Right lung (tissue), 5 donors: Measurements from ENCODE around the gene KYNU. TPM values are rescaled to one million over a fixed set of nuclear protein-coding genes. Genes with fewer than 3 reads are reported as not detected.
"Not testable (repeated sequence)": the region's sequence is repeated elsewhere in the genome, so short reads cannot be mapped to it uniquely, and the experiment has no call there.

ENCODE experiments used
- DNase-seq, 2 donors: peaks; one replicate each; pipeline ENCODE4 v3.0.0-alpha.2; 2013
- polyA plus RNA-seq, 5 donors: library from polyadenylated mRNA; unstranded; fragments of 120-200 nt; gene quantifications; one replicate each; pipeline versions ENCODE4 v1.2.1 to v1.2.3, GENCODE V29; 2013; ENCODE audit warnings: inconsistent platforms in 1 of 5, low replicate concordance in 1 of 5; ENCODE audit not compliant: insufficient read length in 5 of 5, insufficient read depth in 1 of 5

Gene KYNU
- polyA plus RNA-seq, 5 donors: 0.56 to 1.1 (median 0.67) TPM

- DNase-seq: no peak
Observed at GRCh38 chr2:143001501-143001900, 124.0 kb downstream of the KYNU start.

- peak in 1 of 2 donors; percentile 17 for DNase-seq
Observed at GRCh38 chr2:143015656-143016055, 138.2 kb downstream of the KYNU start.

DNA sequence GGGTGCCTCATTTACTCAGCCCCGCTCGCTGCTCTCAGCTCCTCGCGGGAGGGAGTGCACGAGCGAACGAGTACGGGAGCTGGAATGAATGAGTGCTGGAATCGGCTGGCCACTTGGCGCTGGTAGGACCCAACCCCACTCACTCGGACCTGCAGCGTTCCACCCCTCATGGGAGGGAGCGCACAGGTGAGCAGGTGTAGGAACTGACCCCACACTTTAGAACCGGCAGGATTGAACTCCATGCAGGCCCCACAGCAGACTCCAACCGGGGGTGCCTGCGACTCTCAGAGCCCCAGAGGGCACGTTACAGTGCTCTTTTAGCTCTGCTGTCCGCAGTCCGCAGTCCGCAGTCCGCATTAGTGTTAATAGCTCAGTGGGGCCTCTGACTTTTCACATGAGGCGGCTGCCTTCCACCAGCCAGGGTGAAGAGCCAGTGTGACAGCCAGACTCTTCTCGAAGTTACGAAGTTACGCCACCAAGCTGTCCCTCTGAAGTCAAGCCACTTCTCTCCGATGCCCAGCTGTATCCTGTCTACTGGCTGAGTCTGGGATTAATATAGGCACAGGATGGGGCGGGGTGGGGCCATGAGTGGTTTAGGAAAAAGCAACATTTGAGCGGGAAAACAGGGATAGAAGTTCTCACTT, 149.1 kb downstream of the KYNU start:
- peak in 1 of 2 donors; percentile 28 for DNase-seq

GRCh38 chr2:143029141-143029540, 151.7 kb downstream of the KYNU start:
- DNase-seq: no peak

GRCh38 chr2:143030127-143030526, 152.7 kb downstream of the KYNU start:
- no peak for DNase-seq

DNA sequence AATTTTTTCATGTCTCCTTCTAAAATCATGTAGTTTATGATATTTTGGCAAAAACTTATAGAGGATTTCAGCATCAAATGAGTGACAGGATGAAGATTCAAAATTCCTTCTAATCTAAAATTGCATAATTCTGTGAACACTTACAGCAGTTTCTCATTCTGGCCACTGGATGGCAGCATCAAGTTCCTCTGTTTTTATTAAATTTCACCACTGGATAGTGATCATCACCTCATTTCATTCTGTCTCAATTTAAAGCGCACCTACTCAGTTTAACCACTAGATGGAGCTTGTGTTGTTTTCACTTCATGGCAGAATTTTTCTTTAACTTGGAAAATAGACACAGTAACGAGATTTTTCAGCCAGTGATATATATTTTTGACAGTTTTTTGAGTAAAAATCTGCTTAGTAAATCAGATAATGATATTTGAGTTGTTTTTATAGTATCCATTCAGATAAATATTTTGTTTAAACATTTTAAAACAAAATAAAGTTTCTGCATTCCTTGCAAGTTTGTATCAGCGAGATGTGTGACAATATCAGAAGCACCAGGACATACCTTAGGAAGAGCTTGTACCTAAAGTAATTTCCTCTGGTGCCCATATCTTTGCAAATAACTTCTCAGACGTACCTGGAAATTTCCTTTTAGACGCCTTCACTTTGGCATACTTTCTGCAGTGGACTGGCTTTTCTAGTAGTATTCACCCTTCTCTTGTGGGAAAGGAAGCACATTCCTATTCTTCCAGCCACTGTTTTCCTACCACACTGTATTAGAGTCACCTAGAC, 157.0 kb downstream of the KYNU start:
- DNase-seq: peak; percentile 69 to 79

DNA sequence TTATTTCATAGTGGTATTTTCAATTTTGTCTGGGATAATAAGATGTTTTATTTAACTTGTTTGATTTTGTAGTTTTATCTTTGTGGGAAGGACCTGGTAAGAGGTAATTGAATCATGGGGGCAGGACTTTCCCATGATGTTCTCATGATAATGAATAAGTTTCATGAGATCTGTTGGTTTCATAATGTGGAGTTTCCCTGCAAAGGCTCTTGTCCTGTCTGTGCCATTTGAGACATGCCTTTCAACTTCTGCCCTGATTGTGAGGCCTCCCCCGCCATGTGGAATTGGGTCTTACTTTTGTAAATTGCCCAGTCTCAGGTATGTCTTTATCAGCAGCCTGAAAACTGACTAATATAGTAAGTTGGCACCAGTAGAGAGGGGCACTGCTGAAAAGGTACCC, 174.0 kb downstream of the KYNU start:
- no peak for DNase-seq

DNA sequence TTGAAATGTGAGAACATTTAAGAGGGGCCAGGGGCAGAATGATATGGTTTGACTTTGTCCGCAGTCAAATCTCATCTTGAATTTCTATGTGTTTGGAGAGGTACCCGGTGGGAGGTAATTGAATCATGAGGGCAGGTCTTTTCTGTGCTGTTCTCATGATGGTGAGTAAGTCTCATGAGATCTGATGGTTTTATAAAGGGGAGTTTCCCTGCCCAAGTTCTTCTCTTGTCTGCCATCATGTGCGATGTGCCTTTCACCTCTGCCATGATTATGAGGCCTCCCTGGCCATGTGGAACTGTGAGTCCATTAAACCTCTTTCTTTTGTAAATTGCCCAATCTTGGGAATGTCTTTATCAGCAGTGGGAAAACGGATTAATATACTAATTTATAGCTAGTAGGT, 176.0 kb downstream of the KYNU start:
- not testable (repeated sequence) for DNase-seq

- DNase-seq: no peak
Observed at GRCh38 chr2:143056550-143056949, 179.1 kb downstream of the KYNU start.

GRCh38 chr2:143058851-143059250, 181.4 kb downstream of the KYNU start:
- DNase-seq: peak; percentile 8 to 13

DNA sequence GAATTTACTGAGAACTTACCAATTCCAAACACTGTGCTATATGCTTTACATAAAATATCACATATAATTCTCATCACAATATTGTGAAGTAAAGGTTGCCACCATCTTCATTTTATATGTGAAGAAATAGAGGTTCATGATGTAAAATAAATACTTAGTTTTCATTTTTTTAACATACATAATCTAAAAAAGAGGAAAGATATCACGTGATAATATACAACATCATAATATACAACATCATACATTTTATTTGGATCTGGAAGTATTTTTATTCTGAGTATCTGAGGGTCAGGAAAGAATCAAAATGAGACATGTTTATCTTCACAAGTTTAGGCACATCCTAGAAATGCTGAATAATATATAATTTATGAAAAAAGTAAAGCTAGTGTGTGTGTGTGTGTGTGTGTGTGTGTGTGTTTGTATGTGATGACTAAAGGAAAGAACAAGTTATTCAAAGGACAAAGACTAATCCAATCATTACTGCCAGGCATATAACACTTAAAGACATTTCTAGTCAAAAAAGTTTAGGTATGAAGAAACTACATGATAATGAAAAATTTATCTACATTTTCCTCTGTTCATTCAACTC, 186.2 kb downstream of the KYNU start:
- no peak for DNase-seq

DNA sequence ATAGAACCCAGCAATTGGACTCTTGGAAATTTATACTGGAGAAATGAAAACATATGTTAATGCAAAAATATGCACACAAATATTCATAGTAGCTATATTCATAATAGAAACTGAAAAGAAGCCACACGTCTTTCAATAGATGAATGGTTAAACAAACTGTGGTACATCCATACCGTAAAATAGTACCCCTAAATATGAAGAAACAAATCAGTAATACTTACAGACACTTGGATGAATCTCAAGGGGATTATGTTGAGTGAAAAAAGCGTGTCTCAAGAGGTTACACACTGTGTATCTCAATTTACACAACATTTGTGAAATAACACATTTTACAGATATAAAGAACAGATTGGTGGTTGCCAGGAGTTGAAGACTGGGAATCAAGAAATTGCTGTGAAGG, 190.6 kb downstream of the KYNU start:
- DNase-seq: no peak

DNA sequence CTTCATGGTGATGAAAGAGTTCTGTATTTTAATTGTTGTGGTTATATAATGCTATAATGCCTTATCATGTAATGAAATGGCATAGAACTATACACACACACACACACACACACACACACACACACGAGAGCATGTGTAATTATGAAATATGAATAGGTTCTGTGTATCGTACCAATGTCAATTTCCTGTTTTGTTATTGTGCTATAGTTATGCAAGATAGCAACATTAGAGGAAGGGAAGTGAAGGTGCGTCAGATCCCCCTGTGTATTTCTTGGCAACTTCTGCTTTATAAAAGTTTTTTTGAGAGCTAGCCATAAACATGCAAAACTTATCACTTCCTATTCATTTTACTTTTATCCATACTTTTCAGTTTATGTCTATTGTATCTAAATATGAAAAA, 191.0 kb downstream of the KYNU start:
- DNase-seq: no peak

DNA sequence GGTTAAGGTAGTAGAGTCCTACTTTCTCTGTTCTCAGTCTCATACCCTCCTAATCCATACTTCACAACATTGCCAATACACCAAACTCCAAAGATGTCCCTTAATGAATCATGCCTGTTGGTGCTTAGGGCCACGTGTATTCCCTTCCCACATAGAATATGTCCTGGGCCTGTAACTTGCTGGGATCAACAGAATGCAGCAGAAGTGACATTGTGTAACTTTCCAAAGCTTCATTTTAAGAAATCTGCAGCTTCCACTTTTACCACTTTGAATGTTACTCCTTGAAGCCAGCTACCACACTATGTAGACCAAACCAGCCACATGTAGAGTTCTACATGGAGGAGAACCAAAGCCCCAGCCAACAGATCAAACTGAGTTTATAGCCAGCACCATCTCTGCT, 193.2 kb downstream of the KYNU start:
- DNase-seq: no peak

GRCh38 chr2:143071185-143071876, 193.9 kb downstream of the KYNU start:
- DNase-seq: no peak

DNA sequence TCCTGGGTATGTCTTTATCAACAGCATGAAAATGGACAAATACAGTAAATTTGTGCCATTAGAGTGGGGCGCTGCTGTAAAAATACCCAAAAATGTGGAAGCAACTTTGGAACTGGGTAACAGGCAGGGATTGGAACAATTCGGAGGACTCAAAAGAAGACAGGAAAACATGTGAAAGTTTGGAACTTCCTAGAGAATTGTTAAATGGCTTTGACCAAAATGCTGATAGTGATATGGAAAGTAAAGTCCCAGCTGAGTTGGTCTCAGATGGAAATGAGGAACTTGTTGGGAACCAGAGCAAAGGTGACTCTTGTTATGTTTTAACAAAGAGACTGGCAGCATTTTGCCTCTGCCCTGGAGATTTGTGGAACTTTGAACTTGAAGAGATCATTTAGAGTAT, 197.4 kb downstream of the KYNU start:
- DNase-seq: not testable (repeated sequence)

GRCh38 chr2:143075711-143076110, 198.2 kb downstream of the KYNU start:
- DNase-seq: no peak

DNA sequence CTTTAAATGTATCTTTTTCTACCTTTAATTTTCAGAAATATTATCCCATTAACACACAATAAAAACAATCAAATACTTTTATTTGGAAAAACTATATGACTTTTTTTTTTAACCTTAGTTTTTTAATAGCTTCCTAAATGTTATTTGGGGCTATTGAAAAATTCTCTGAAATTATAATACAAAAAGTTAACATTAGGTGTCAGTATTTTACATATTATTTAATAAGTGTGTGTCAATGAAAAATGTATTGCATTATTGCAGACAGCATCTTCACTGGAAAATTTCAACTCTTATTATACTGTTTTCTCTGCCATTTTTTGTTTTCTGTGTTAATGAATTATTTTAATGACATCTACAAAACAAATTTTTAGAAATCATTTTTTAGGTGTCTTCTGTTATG, 200.6 kb downstream of the KYNU start:
- DNase-seq: no peak

- DNase-seq: no peak
Observed at GRCh38 chr2:143081616-143082015, 204.2 kb downstream of the KYNU start.

- DNase-seq: no peak
Observed at GRCh38 chr2:143083636-143084035, 206.2 kb downstream of the KYNU start.

DNA sequence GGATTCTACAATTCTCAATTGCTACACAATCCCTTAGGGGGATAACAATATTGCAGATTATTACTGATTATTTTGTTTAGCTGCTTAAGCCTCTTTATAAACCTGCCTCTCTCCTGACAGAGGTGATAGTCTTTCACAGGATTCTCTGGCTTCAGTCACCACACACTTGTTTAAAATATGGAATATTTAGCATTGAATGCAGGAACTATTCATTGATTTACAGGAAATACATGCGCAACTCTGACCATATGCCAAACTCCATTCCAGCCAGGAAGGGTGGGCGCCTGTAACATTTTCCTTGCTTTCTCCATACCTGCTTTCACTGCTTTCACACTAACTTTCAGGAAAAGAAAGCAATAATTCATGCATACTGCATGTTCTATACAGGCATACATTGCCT, 207.0 kb downstream of the KYNU start:
- DNase-seq: no peak

- DNase-seq: no peak
Observed at GRCh38 chr2:143085125-143085784, 207.8 kb downstream of the KYNU start.
